GM10266 (cell line): Measurements from ENCODE around the gene CIITA.

ENCODE experiments used
- DNase-seq: peaks from one replicate; pipeline ENCODE4 v3.0.0; 2012; ENCODE audit errors: extremely low spot score
- CTCF ChIP-seq: IDR thresholded peaks from 2 replicates; pipeline ENCODE4 v1.5.1; 2012; ENCODE audit warnings: mild to moderate bottlenecking, low read depth; ENCODE audit not compliant: control insufficient read depth, insufficient read depth; ENCODE audit errors: missing control alignments

CIITA gene

GRCh38 chr16:10883004-10883403 is 6.0 kb downstream of the CIITA start:
- no peak for DNase-seq
- no peak for TF ChIP-seq CTCF

GRCh38 chr16:10885246-10885645 is 8.2 kb downstream of the CIITA start:
- no peak for DNase-seq
- TF ChIP-seq CTCF = no peak

GRCh38 chr16:10888320-10888937 is 11.4 kb downstream of the CIITA start:
- TF ChIP-seq CTCF = no peak
- DNase-seq = no peak

GRCh38 chr16:10889855-10890254 is 12.9 kb downstream of the CIITA start:
- no peak for TF ChIP-seq CTCF
- DNase-seq = no peak

- DNase-seq = no peak
- no peak for TF ChIP-seq CTCF
These were observed 15.8 kb downstream of the CIITA start for GRCh38 chr16:10892782-10893318.

- TF ChIP-seq CTCF = no peak
- no peak for DNase-seq
These were observed 18.3 kb downstream of the CIITA start for GRCh38 chr16:10895053-10895946.

GRCh38 chr16:10896165-10896564 is 19.2 kb downstream of the CIITA start:
- TF ChIP-seq CTCF = no peak
- no peak for DNase-seq
